WTC11 (cell line): ENCODE results near the gene CCR3. TPM values are rescaled to one million over a fixed set of nuclear protein-coding genes. Genes with fewer than 3 reads are reported as not detected.

Experiments
- ATAC-seq: fragments of 200-7000 bp; cut with Tn5 transposase; 2 replicates; pipeline ENCODE4 v1.10.0; 2021; ENCODE audit warnings: mild to moderate bottlenecking, moderate library complexity
- CTCF ChIA-PET: fragments of 300-600 bp; sonication (Branson Sonifier 250); formaldehyde crosslinking; loops from one replicate; lab custom pipeline; 2021; ENCODE audit warnings: antibody characterized with exemption; lab: Charles Lee
- POLR2A ChIA-PET: fragments of 350-600 bp; sonication (Branson Sonifier 250); formaldehyde crosslinking; loops from one replicate; lab custom pipeline; 2021; ENCODE audit warnings: antibody characterized with exemption; lab: Charles Lee
- DNase-seq: peaks from one replicate; pipeline ENCODE4 v3.0.0; 2021; ENCODE audit warnings: low spot score
- H3K27ac Mint-ChIP-seq: 2 replicates; pipeline ENCODE4 v1.8.0; 2021; ENCODE audit warnings: mixed read lengths
- H3K27me3 Mint-ChIP-seq: 2 replicates; pipeline ENCODE4 v1.8.0; 2021; ENCODE audit warnings: low read depth, mild to moderate bottlenecking, moderate library complexity, mixed read lengths
- H3K36me3 Mint-ChIP-seq: 2 replicates; pipeline ENCODE4 v1.8.0; 2021; ENCODE audit warnings: mixed read lengths
- H3K4me1 Mint-ChIP-seq: 2 replicates; pipeline ENCODE4 v1.8.0; 2022; ENCODE audit warnings: mixed read lengths
- H3K4me3 Mint-ChIP-seq: 2 replicates; pipeline ENCODE4 v1.8.0; 2021; ENCODE audit warnings: mild to moderate bottlenecking, moderate library complexity, mixed read lengths
- H3K9me3 Mint-ChIP-seq: 2 replicates; pipeline ENCODE4 v1.8.0; 2021; ENCODE audit warnings: mixed read lengths
- CBFB ChIP-seq: sonication (generic); formaldehyde crosslinking; IDR thresholded peaks from 2 replicates; pipeline ENCODE4 v1.8.1; 2022; ENCODE audit warnings: mild to moderate bottlenecking, low read depth, missing genetic modification reagents
- CDX4 ChIP-seq: fragments of 250-450 bp; sonication (Bioruptor Pico); IDR thresholded peaks from 2 replicates; pipeline ENCODE4 v1.9.0; 2021; ENCODE audit warnings: moderate library complexity, mild to moderate bottlenecking, inconsistent platforms, borderline replicate concordance
- CTCF ChIP-seq: fragments of 200-600 bp; IDR thresholded peaks from 2 replicates; pipeline ENCODE4 v1.8.0; 2022; ENCODE audit warnings: antibody characterized with exemption
- ESRRA ChIP-seq: sonication (generic); formaldehyde crosslinking; IDR thresholded peaks from 2 replicates; pipeline ENCODE4 v1.8.1; 2022; ENCODE audit warnings: mild to moderate bottlenecking, missing genetic modification reagents, borderline replicate concordance
- FOXJ3 ChIP-seq: sonication (generic); formaldehyde crosslinking; IDR thresholded peaks from 2 replicates; pipeline ENCODE4 v1.9.0; 2021; ENCODE audit warnings: missing genetic modification reagents, mild to moderate bottlenecking, borderline replicate concordance
- JUN ChIP-seq: sonication (generic); formaldehyde crosslinking; IDR thresholded peaks from 2 replicates; pipeline ENCODE4 v1.8.0; 2023; ENCODE audit warnings: mild to moderate bottlenecking, missing genetic modification reagents
- MAX ChIP-seq: sonication (generic); formaldehyde crosslinking; IDR thresholded peaks from 2 replicates; pipeline ENCODE4 v1.8.0; 2022; ENCODE audit warnings: mild to moderate bottlenecking, missing genetic modification reagents
- NFATC4 ChIP-seq: fragments of 250-450 bp; sonication (Bioruptor Pico); IDR thresholded peaks from 2 replicates; pipeline ENCODE4 v1.9.0; 2021; ENCODE audit warnings: mild to moderate bottlenecking
- NR2C2 ChIP-seq: sonication (generic); formaldehyde crosslinking; IDR thresholded peaks from 2 replicates; pipeline ENCODE4 v1.8.0; 2022; ENCODE audit warnings: mild to moderate bottlenecking, missing genetic modification reagents
- PRDM15 ChIP-seq: sonication (generic); formaldehyde crosslinking; IDR thresholded peaks from 2 replicates; pipeline ENCODE4 v1.8.0; 2022; ENCODE audit warnings: missing genetic modification reagents
- PREB ChIP-seq: sonication (generic); formaldehyde crosslinking; IDR thresholded peaks from 2 replicates; pipeline ENCODE4 v1.8.1; 2022; ENCODE audit warnings: mild to moderate bottlenecking, missing genetic modification reagents, moderate library complexity, borderline replicate concordance
- SOX15 ChIP-seq: fragments of 250-450 bp; sonication (Bioruptor Pico); IDR thresholded peaks from 2 replicates; pipeline ENCODE4 v1.9.0; 2021; ENCODE audit warnings: mild to moderate bottlenecking
- SP1 ChIP-seq: sonication (generic); formaldehyde crosslinking; conservative IDR thresholded peaks from 2 replicates; pipeline ENCODE4 v1.8.1; 2022; ENCODE audit warnings: missing genetic modification reagents
- ZBTB21 ChIP-seq: sonication (generic); formaldehyde crosslinking; IDR thresholded peaks from 2 replicates; pipeline ENCODE4 v1.8.1; 2023; ENCODE audit warnings: mild to moderate bottlenecking, missing genetic modification reagents, borderline replicate concordance
- ZNF263 ChIP-seq: sonication (generic); formaldehyde crosslinking; IDR thresholded peaks from 2 replicates; pipeline ENCODE4 v1.8.1; 2022; ENCODE audit warnings: low read depth, mild to moderate bottlenecking, moderate library complexity, missing genetic modification reagents
- ZNF281 ChIP-seq: sonication (generic); formaldehyde crosslinking; IDR thresholded peaks from 2 replicates; pipeline ENCODE4 v1.8.0; 2023; ENCODE audit warnings: mild to moderate bottlenecking, missing genetic modification reagents
- ZNF317 ChIP-seq: sonication (generic); formaldehyde crosslinking; IDR thresholded peaks from 2 replicates; pipeline ENCODE4 v1.8.1; 2023; ENCODE audit warnings: low read depth, mild to moderate bottlenecking, moderate library complexity, missing genetic modification reagents, borderline replicate concordance
- ZNF512 ChIP-seq: sonication (generic); formaldehyde crosslinking; IDR thresholded peaks from 2 replicates; pipeline ENCODE4 v1.8.1; 2022; ENCODE audit warnings: missing genetic modification reagents, borderline replicate concordance
- ZSCAN18 ChIP-seq: fragments of 250-450 bp; sonication (Bioruptor Pico); IDR thresholded peaks from 2 replicates; pipeline ENCODE4 v2.1.2; 2022; ENCODE audit warnings: mild to moderate bottlenecking, moderate library complexity
- total RNA-seq: library from RNA; stranded (reverse); gene quantifications from 3 replicates; pipeline ENCODE4 v1.2.3, GENCODE V29; 2021

Gene CCR3
- total RNA-seq, 1 experiment from 2014 or later: not detected

GRCh38 chr3:46303240-46303639 lies 61.0 kb downstream of the CCR3 start:
- H3K36me3 Mint-ChIP-seq: no peaks in the 10 kb centered on the region
- H3K4me1 Mint-ChIP-seq: no peaks in the 10 kb centered on the region
- no peak for DNase-seq
- no peak for TF ChIP-seq ZBTB21 (CRISPR knock-in tag)
- POLR2A ChIA-PET: no interaction called here
- CTCF ChIA-PET: interaction anchor here (1.3 kb wide), 1 partner anchor 10 kb away, joined by 3 read pairs; no protein-coding TSS in a partner anchor
- H3K27me3 Mint-ChIP-seq: no peaks in the 10 kb centered on the region
- ATAC-seq: no peak
- H3K27ac Mint-ChIP-seq: no peak overlapping the region
- no peak overlapping the region for H3K4me3 Mint-ChIP-seq
- no peaks in the 10 kb centered on the region for H3K9me3 Mint-ChIP-seq

- no peak overlapping the region for H3K27ac Mint-ChIP-seq
- H3K4me3 Mint-ChIP-seq: no peak overlapping the region
- TF ChIP-seq NFATC4 (no peak), SOX15 (no peak)
- DNase-seq (no peak), ATAC-seq (no peak)
- ChIA-PET CTCF (no interaction called here), POLR2A (no interaction called here)
- no peaks in the 10 kb centered on the region for H3K4me1 Mint-ChIP-seq
- H3K9me3 Mint-ChIP-seq: no peaks in the 10 kb centered on the region
- H3K27me3 Mint-ChIP-seq: no peaks in the 10 kb centered on the region
- H3K36me3 Mint-ChIP-seq: no peaks in the 10 kb centered on the region
These were observed 62.5 kb downstream of the CCR3 start for GRCh38 chr3:46304739-46305138.

- Mint-ChIP-seq H3K27me3 (0 out of 2 replicates have a peak, but pooled peaks cover 10% of the 10 kb centered on the region), H3K4me3 (no peak overlapping the region), H3K27ac (no peak overlapping the region), H3K36me3 (no peaks in the 10 kb centered on the region), H3K9me3 (peaks cover 26% of the 10 kb centered on the region), H3K4me1 (peaks cover 7% of the 10 kb centered on the region)
- ATAC-seq (no peak), DNase-seq (no peak)
- ChIA-PET CTCF (no interaction called here), POLR2A (no interaction called here)
- no peak for TF ChIP-seq PRDM15 (CRISPR knock-in tag)
- TF ChIP-seq ZNF263: no peak
- no peak for TF ChIP-seq NR2C2 (CRISPR knock-in tag)
- no peak for TF ChIP-seq PREB (CRISPR knock-in tag)
- TF ChIP-seq ZNF317: no peak
- no peak for TF ChIP-seq ZNF281 (CRISPR knock-in tag)
- no peak for TF ChIP-seq SOX15
- no peak for TF ChIP-seq MAX
- no peak for TF ChIP-seq FOXJ3 (CRISPR knock-in tag)
- TF ChIP-seq JUN (CRISPR knock-in tag): no peak
- no peak for TF ChIP-seq ZSCAN18 (CRISPR knock-in tag)
- TF ChIP-seq ZNF512: no peak
- no peak for TF ChIP-seq ESRRA (CRISPR knock-in tag)
- no peak for TF ChIP-seq SP1
- TF ChIP-seq CDX4 (CRISPR knock-in tag): no peak
- TF ChIP-seq CTCF: no peak
- TF ChIP-seq CBFB (CRISPR knock-in tag): no peak
These were observed 70.7 kb downstream of the CCR3 start for GRCh38 chr3:46312991-46313390.
